Activated effector memory CD4-positive, alpha-beta T cell treated with anti-CD3 and anti-CD28 coated beads, Interleukin-2, amount 50 U/mL, for 16 hours (primary cell): ENCODE data around the gene TSPAN18.

ENCODE experiments used
- DNase-seq: peaks from one replicate; pipeline ENCODE4 v3.0.0-alpha.2; 2020

Gene TSPAN18

GRCh38 chr11:44876194-44876723, 149.5 kb downstream of the TSPAN18 start:
- DNase-seq: no peak

GRCh38 chr11:44876906-44877305, 150.1 kb downstream of the TSPAN18 start:
- DNase-seq: no peak

GRCh38 chr11:44877571-44878497, 151.1 kb downstream of the TSPAN18 start:
- DNase-seq: no peak

GRCh38 chr11:44878711-44879110, 151.9 kb downstream of the TSPAN18 start:
- DNase-seq: no peak

- DNase-seq: no peak
Measured at GRCh38 chr11:44879432-44879831, 152.7 kb downstream of the TSPAN18 start.

- no peak for DNase-seq
Measured at GRCh38 chr11:44880511-44880910, 153.7 kb downstream of the TSPAN18 start.

- no peak for DNase-seq
Measured at GRCh38 chr11:44880953-44881352, 154.2 kb downstream of the TSPAN18 start.

GRCh38 chr11:44883277-44883676, 156.5 kb downstream of the TSPAN18 start:
- no peak for DNase-seq

- DNase-seq: no peak
Measured at GRCh38 chr11:44884056-44884455, 157.3 kb downstream of the TSPAN18 start.

GRCh38 chr11:44885065-44885810, 158.5 kb downstream of the TSPAN18 start:
- DNase-seq: no peak

- DNase-seq: no peak
Measured at GRCh38 chr11:44885919-44886789, 159.4 kb downstream of the TSPAN18 start.

GRCh38 chr11:44886790-44887140, 160.0 kb downstream of the TSPAN18 start:
- no peak for DNase-seq

- no peak for DNase-seq
Measured at GRCh38 chr11:44887636-44888035, 160.9 kb downstream of the TSPAN18 start.

- no peak for DNase-seq
Measured at GRCh38 chr11:44889266-44889665, 162.5 kb downstream of the TSPAN18 start.

GRCh38 chr11:44892843-44893242, 166.1 kb downstream of the TSPAN18 start:
- no peak for DNase-seq

GRCh38 chr11:44893308-44893822, 166.6 kb downstream of the TSPAN18 start:
- no peak for DNase-seq

- peak; percentile 83 for DNase-seq
Measured at GRCh38 chr11:44893846-44894617, 167.3 kb downstream of the TSPAN18 start.

GRCh38 chr11:44899959-44900358, 173.2 kb downstream of the TSPAN18 start:
- peak; percentile 67 for DNase-seq

GRCh38 chr11:44901120-44901633, 174.4 kb downstream of the TSPAN18 start:
- DNase-seq: no peak

GRCh38 chr11:44901786-44902185, 175.0 kb downstream of the TSPAN18 start:
- DNase-seq: no peak

- DNase-seq: no peak
Measured at GRCh38 chr11:44903035-44903434, 176.3 kb downstream of the TSPAN18 start.
